Natural killer cell (primary cell): ENCODE results near the gene PEAK1. TPM values are rescaled to one million over a fixed set of nuclear protein-coding genes. Genes with fewer than 3 reads are reported as not detected.

Experiments
- ATAC-seq, 3 donors: fragments of 150-1000 bp in 2 of 3; fragments of 200-7000 bp in 1 of 3; cut with Tn5 transposase; 1 replicate in 1 of 3; 2 replicates in 2 of 3; pipeline ENCODE4 v1.10.0; 2021; ENCODE audit warnings: mild to moderate bottlenecking in 2 of 3, moderate library complexity in 2 of 3
- DNase-seq, 2 donors: peaks; one replicate each; pipeline versions ENCODE4 v3.0.0 to v3.0.0-alpha.2; 2013 to 2021; ENCODE audit warnings: mixed read lengths in 1 of 2
- H3K27ac ChIP-seq: one replicate; pipeline ENCODE4 v1.5.1; 2013; ENCODE audit warnings: mild to moderate bottlenecking, low read length
- H3K27me3 ChIP-seq: one replicate; pipeline ENCODE4 v1.6.1; 2013; ENCODE audit warnings: low read length; ENCODE audit not compliant: control insufficient read depth, insufficient read depth
- H3K36me3 ChIP-seq: one replicate; pipeline ENCODE4 v1.6.1; 2013; ENCODE audit warnings: low read length; ENCODE audit not compliant: control insufficient read depth, insufficient read depth
- H3K4me1 ChIP-seq: one replicate; pipeline ENCODE4 v1.6.1; 2013; ENCODE audit warnings: low read length; ENCODE audit not compliant: control insufficient read depth, insufficient read depth
- H3K4me3 ChIP-seq: one replicate; pipeline ENCODE4 v1.5.1; 2013; ENCODE audit warnings: low read length
- H3K9me3 ChIP-seq: one replicate; pipeline ENCODE4 v1.6.1; 2013; ENCODE audit warnings: low read length; ENCODE audit not compliant: control insufficient read depth, insufficient read depth
- H3K27ac Mint-ChIP-seq, 2 donors: one replicate each; pipeline ENCODE4 v1.8.0; 2022; ENCODE audit warnings: mild to moderate bottlenecking in 2 of 2, mixed read lengths in 2 of 2, moderate library complexity in 1 of 2
- H3K27me3 Mint-ChIP-seq, 2 donors: one replicate each; pipeline ENCODE4 v1.8.0; 2022; ENCODE audit warnings: low read depth in 2 of 2, mixed read lengths in 2 of 2
- H3K36me3 Mint-ChIP-seq: one replicate; pipeline ENCODE4 v1.8.0; 2022; ENCODE audit warnings: mixed read lengths
- H3K4me1 Mint-ChIP-seq, 2 donors: one replicate each; pipeline ENCODE4 v1.8.0; 2022; ENCODE audit warnings: mixed read lengths in 2 of 2
- H3K4me3 Mint-ChIP-seq: one replicate; pipeline ENCODE4 v1.8.0; 2022; ENCODE audit warnings: mild to moderate bottlenecking, moderate library complexity, mixed read lengths
- H3K9me3 Mint-ChIP-seq, 2 donors: one replicate each; pipeline ENCODE4 v1.8.0; 2022; ENCODE audit warnings: mixed read lengths in 2 of 2
- CTCF ChIP-seq: fragments of 200-600 bp; IDR thresholded peaks from one replicate; pipeline ENCODE4 v1.8.0; 2022; ENCODE audit warnings: antibody characterized with exemption
- WGBS: methylation state at CpG from one replicate; pipeline ENCODE4 v1.1.7; 2013; ENCODE audit warnings: missing lambda C conversion rate; ENCODE audit not compliant: insufficient coverage; 5-methylcytosine and 5-hydroxymethylcytosine counted together
- intact Hi-C: fragments of 100-400 bp; cut with micrococcal nuclease; formaldehyde crosslinking; loops from one replicate; pipeline ENCODE4 v1.14.2; 2022
- total RNA-seq, 4 donors: library from RNA; stranded (reverse); fragments of 120-200 nt in 1 of 4; gene quantifications; one replicate each; pipeline versions ENCODE4 v1.2.3 to v1.2.4, GENCODE V29; 2013 to 2022

The PEAK1 gene
- total RNA-seq, 3 donors from 2014 or later (not counting 1 experiment from before 2014, with no cell fraction given): 59.3 to 73.9 (median 69.1) TPM

GRCh38 chr15:77091097-77091496 is 328.8 kb downstream of the PEAK1 start:
- Histone ChIP-seq H3K4me3 (no peak overlapping the region), H3K27ac (no peak overlapping the region), H3K4me1 (no peaks in the 10 kb centered on the region), H3K9me3 (no peaks in the 10 kb centered on the region), H3K27me3 (no peaks in the 10 kb centered on the region), H3K36me3 (no peaks in the 10 kb centered on the region)
- no peaks in the 10 kb centered on the region for H3K27me3 Mint-ChIP-seq
- DNase-seq (no peak), ATAC-seq (no peak)
- H3K4me3 Mint-ChIP-seq: no peak overlapping the region
- H3K27ac Mint-ChIP-seq: no peak overlapping the region
- H3K36me3 Mint-ChIP-seq: no peaks in the 10 kb centered on the region
- H3K4me1 Mint-ChIP-seq: no peaks in the 10 kb centered on the region
- 86% methylated on average over 2 of the region's 2 CpGs for WGBS
- TF ChIP-seq CTCF: no peak
- intact Hi-C loops: no loop called here
- no peaks in the 10 kb centered on the region for H3K9me3 Mint-ChIP-seq

GRCh38 chr15:77087213-77087612 is 332.7 kb downstream of the PEAK1 start:
- WGBS: 94% methylated on average over 2 of the region's 2 CpGs
- intact Hi-C loops: no loop called here

GRCh38 chr15:77085297-77085696 is 334.6 kb downstream of the PEAK1 start:
- Histone ChIP-seq H3K27me3 (no peaks in the 10 kb centered on the region), H3K9me3 (no peaks in the 10 kb centered on the region), H3K27ac (no peak overlapping the region), H3K4me3 (no peak overlapping the region), H3K36me3 (no peaks in the 10 kb centered on the region), H3K4me1 (peaks cover 28% of the 10 kb centered on the region)
- H3K36me3 Mint-ChIP-seq: no peaks in the 10 kb centered on the region
- peaks cover 0 to 3% of the 10 kb centered on the region in 2 donors for H3K27me3 Mint-ChIP-seq
- intact Hi-C loops: no loop called here
- H3K27ac Mint-ChIP-seq: no peak overlapping the region
- no peak for ATAC-seq
- no peak for DNase-seq
- no peak for TF ChIP-seq CTCF
- H3K4me3 Mint-ChIP-seq: no peak overlapping the region
- peaks cover 16 to 17% of the 10 kb centered on the region in 2 donors for H3K4me1 Mint-ChIP-seq
- no peaks in the 10 kb centered on the region for H3K9me3 Mint-ChIP-seq
- 58% methylated on average over 2 of the region's 2 CpGs for WGBS

More at GRCh38 chr15:77087213-77087612, 332.7 kb downstream of the PEAK1 start:
- Mint-ChIP-seq H3K4me1 (peaks cover 16 to 17% of the 10 kb centered on the region in 2 donors), H3K27me3 (no peaks in the 10 kb centered on the region), H3K9me3 (no peaks in the 10 kb centered on the region), H3K36me3 (no peaks in the 10 kb centered on the region), H3K4me3 (no peak overlapping the region), H3K27ac (peak overlapping the region in 1 of 2 donors; percentile 18)
- H3K36me3 ChIP-seq: no peaks in the 10 kb centered on the region
- H3K9me3 ChIP-seq: no peaks in the 10 kb centered on the region
- ATAC-seq: no peak
- no peaks in the 10 kb centered on the region for H3K27me3 ChIP-seq
- TF ChIP-seq CTCF: no peak
- H3K27ac ChIP-seq: no peak overlapping the region
- DNase-seq: no peak
- no peak overlapping the region for H3K4me3 ChIP-seq
- peaks cover 22% of the 10 kb centered on the region for H3K4me1 ChIP-seq

- intact Hi-C loops: no loop called here
- Histone ChIP-seq H3K27me3 (no peaks in the 10 kb centered on the region), H3K9me3 (no peaks in the 10 kb centered on the region), H3K4me3 (no peak overlapping the region), H3K27ac (peak overlapping the region; percentile 53), H3K36me3 (no peaks in the 10 kb centered on the region), H3K4me1 (peaks cover 28% of the 10 kb centered on the region)
- 86% methylated on average over 8 of the region's 8 CpGs for WGBS
- H3K27me3 Mint-ChIP-seq: peaks cover 0 to 3% of the 10 kb centered on the region in 2 donors
- H3K4me3 Mint-ChIP-seq: no peak overlapping the region
- peaks cover 16 to 17% of the 10 kb centered on the region in 2 donors for H3K4me1 Mint-ChIP-seq
- TF ChIP-seq CTCF: no peak
- H3K9me3 Mint-ChIP-seq: no peaks in the 10 kb centered on the region
- DNase-seq: no peak
- H3K36me3 Mint-ChIP-seq: no peaks in the 10 kb centered on the region
- H3K27ac Mint-ChIP-seq: no peak overlapping the region
- no peak for ATAC-seq
Observed at GRCh38 chr15:77084436-77084835, 335.5 kb downstream of the PEAK1 start.
